Measurements from ENCODE around the gene GPR142.

The GPR142 gene

DNA sequence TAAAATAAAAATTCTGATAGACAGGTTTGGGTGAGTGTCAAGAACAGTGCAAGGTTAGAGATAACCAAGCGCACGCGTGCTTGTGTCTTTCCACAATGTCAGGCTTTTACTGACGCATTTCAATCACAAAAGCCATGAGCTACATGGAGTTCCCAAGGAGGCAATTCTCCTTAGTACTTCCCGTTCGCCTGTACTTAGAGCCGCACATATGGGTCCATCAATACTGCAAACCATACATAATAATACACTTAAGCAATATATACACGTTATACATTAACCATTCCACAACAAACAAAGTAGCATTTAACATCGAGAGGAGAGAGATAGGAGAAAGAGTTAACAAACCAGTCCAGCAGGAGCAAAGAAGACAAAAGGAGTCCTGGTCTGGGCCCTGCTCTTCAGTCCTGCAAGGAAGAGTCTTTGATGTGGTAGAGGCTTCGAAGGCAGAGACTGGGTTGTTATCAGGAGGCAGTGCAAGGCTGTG is 52.7 kb downstream of the GPR142 start:
- POLR2A ChIA-PET: no interaction called here
- CTCF ChIA-PET: no interaction called here
- TF ChIP-seq CTCF (IDR thresholded peaks at IDR 0.05; ENCODE audit: insufficient read depth, low read length, missing control alignments): no peak
- DNase-seq (ENCODE audit: low read depth, low spot score): no peak
- no peak overlapping the region for H3K4me3 ChIP-seq (ENCODE audit: low read depth, low read length)
